Activated CD4-positive, alpha-beta T cell treated with anti-CD3 and anti-CD28 coated beads for 48 hours (primary cell): ENCODE data around the gene ROBO2.
"Not testable (repeated sequence)": the region's sequence is repeated elsewhere in the genome, so short reads cannot be mapped to it uniquely, and the experiment has no call there.

Source experiments
- DNase-seq: peaks from one replicate; pipeline ENCODE4 v3.0.0-alpha.2; 2020

ROBO2 gene

DNA sequence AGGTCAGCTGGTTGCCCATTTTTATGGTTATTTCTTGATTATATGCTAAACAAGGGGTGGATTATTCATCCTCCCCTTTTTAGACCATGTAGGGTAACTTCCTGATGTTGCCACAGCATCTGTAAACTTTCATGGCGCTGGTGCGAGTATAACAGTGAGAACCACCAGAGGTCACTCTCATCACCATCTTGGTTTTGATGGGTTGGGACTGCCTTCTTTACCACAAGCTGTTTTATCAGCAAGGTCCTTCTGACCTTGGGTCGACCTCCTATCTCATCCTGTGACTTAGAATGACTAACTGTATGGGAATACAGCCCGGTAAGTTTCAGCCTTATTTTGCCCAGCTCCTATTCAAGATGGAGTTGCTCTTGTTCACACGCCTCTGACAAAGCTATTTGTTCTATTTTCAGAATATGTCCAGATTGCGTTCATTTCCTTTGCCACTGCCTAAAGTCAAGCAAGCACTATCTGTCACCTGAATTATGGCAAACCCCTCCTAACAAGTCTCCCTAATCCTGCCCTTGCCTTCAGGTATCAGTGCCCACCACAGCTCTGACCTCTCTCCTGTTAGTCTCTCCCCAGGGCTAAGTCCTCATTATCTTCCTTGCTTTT, 308.5 kb downstream of the ROBO2 start:
- DNase-seq: no peak

DNA sequence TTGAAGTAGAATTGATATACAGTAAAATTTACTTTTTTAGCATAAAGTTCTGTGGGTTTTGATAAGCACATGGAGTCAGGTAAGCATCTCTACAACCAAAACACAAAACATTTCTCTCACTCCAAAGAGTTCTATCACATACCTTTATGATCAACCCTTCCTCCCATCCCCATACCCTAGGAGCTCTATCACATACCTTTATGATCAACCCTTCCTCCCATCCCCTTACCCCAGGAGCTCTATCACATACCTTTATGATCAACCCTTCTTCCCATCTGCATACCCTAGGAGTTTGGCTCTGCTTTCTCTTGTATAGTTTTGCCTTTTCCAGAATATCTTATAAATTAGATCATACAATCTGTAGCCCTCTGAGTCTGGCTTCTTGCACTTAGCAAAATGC, 315.1 kb downstream of the ROBO2 start:
- no peak for DNase-seq

DNA sequence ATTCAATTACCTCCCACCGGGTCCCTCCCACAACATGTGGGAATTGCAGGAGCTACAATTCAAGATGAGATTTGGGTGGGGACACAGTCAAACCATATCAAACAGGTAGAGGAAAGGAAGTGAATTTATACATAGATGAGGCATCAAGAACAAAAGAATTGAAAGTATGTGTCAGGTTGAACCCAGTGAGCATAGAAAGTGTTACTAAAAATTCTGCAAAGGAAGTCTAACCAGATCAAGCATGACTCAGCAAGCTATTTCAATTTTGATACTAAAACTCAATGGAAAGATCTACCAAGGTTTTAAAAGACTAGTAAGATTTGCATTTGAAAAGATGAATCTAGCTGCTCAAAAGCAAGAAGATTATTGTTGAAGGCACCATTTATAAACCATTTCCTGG, 323.0 kb downstream of the ROBO2 start:
- DNase-seq: no peak

DNA sequence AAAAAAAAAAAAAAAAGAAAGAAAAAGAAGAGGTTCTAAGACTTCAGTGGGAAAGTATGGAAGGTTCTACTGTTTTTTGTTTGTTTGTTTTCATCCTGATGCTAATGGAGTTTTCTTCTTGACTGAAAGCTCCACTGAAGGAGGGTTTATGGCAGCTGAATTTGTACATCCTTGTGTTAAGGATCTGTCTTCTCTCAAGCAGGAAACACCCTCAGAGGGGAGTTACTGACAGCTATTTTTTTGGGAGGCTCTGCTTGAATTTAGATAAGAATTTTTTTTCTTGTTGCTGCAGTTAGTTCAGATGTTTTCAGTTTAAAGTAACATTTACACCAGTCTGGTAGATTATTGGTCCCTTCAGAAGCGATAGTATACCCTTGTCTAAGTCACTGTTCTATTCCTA, 325.3 kb downstream of the ROBO2 start:
- no peak for DNase-seq

DNA sequence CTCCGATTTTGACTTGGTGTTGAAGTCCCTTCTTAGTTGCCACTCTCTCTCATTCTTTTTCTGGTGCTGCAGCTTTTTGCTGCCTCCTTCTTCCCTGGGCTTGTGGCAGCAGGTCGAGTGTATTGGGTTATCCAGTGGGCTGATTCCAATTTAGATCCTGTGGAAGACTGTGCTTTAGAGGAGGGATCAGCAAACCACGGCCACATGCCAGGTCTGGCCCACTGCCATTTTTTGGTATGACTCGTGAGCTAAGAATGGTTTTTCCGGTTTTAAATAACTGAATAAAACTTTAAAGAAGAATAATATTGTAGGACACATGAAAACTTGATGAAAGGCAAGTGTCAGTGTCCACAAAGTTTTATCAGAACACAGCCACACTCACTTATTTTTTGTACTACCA, 330.5 kb downstream of the ROBO2 start:
- DNase-seq: no peak

DNA sequence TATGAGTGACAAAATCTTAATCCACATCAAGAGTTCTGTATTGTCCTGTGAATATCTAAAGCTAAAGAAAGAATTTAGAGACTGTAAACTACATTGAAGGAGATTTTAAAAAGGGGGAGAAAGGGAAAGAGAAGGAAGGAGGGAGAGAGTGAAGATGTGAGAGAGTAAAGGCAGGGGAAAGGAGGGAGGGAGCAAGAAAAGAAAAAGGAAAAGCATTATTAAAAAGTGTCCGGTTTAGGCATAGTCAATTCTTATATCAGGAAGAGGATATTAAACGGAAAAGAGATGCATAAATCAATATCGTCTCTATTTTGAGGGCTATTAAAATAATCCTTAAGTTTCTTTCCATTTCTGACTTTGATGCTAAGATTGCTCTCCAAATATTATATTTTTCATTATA, 332.1 kb downstream of the ROBO2 start:
- no peak for DNase-seq

DNA sequence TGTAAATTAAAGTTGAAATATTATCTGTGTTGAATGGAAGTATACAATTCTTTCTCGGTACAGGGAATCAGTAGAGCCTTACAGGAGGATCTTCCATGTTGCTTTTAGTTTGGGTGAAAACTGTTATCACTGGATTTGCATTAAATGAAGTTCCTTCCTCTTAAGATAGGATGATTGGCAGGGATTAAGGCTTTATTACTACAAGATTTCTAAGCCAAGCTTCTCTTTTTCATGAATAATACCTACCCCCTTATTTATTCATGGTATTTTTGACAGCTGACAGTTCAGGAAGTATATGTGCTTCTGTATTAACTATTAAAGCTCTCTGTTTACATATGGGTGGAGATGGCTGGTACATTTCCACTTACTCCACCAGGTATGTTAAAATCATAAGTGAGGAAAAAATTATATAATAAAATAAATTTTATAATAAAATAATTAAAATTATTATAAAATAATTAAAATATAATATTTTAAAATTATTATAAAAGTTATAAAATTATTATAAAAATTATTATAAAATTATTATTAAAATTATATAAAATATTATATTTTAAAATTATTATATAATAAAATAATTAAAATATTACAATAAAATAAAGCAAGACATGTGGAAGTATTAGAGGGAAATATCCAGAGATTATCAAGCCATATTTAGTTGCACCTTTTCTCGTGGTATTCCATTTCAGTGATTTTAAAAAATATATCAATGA, 332.9 kb downstream of the ROBO2 start:
- no peak for DNase-seq

DNA sequence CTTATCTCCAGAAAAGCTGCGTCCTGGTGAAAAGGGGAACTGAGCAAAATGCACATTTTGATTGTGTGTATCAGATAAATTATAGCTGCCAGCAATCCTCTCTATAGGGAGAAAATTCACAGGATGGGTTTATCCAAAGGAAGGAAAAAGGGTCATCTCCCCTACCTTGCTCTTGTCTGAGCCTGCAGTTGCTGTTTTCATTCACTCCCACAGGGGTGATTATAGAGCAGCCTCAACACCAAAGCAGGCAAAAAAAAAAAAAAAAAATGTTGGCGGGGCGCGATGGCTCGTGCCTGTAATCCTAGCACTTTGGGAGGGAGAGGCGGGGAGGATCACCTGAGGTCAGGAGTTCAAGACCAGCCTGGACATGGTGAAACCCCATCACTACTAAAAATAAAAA, 333.7 kb downstream of the ROBO2 start:
- DNase-seq: no peak

DNA sequence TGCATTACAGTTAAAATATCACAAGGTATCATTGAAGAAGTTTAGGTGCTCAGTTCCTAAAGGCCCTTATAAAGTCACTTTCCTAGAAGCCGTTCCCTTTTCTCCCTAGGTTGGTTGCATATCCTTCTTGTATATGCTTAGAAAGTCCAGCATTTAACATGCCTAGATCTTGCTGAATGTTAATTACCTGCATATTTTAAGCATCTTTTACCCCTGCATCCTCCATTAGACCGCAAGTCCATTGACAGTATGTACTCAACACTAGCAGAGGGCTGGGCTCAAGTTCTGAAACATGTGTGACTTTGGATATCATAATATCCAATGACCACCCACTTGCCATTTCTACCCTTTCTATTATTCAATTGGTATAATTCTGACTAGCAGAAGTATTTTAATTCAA, 336.6 kb downstream of the ROBO2 start:
- no peak for DNase-seq

DNA sequence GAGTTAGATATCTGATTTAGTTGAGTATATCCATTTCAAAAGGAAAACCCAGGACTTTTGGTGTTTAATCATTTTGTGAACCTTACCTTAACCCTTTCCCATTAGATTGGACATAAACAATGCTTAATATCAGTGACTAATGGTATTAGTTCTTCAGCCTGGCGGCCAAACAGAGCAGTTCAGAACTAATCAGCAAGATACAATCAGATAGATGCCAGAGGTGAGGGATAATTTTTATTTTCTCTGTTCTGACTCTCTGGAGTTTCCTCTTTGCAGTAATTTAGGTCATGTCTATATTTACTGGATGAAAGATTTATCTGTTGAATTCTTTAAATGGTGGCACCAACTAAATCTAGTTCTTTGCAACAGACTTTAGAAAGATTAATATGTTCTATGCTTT, 337.8 kb downstream of the ROBO2 start:
- no peak for DNase-seq

DNA sequence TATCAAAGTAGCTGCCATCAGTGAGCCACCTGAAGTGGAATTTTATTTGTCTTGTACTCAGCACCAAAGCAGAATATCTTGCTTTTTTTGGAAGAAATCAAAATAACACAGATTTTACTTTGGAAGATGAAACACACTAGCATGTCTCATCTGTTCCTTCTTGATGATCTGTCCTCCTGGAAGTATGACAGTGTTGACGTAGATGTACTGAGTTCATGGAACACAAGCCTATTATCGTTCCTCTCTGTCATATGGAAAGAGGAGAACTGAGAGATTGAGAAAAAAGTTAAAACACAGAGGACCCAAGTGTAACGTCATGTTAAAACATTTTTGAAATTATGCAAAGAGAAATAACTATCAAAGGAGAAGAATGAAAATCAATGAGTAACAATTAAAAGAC, 340.2 kb downstream of the ROBO2 start:
- DNase-seq: no peak

DNA sequence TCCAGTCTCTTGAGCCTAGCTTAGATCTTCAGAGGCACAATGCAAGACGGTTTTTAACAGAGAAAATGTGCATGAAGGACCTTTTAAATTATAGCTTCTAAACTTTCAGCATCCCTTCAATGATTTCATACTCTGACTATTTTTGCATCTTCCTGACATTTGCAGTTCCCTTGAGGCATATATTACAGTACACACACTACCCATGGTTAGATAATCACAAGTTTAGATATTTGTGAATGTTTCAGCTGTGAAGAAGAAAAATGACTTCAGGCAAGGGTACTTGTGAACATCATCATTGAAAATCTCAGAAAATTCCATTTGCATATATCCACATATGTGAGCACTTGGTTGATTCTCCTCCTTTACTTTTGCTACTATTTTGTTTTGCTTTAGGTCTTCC, 341.5 kb downstream of the ROBO2 start:
- DNase-seq: no peak

DNA sequence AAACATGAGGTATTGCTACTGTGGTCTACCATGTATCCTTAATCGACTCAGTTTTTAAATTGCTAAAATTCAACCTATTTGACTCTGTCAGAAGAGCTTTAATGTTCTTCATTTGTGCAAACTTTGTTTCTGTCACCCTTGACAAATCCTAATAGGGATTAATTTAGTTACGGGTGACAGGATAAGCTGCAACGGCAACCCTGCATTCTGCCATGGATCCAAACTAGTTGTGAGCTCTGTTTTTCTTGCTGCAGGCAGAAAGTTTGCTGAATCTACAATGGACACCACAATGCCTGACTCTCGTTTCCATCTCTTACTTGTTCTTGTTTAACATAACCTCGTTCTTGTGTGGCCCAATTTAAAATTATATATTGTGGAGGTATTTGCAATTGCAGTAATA, 352.3 kb downstream of the ROBO2 start:
- DNase-seq: no peak

DNA sequence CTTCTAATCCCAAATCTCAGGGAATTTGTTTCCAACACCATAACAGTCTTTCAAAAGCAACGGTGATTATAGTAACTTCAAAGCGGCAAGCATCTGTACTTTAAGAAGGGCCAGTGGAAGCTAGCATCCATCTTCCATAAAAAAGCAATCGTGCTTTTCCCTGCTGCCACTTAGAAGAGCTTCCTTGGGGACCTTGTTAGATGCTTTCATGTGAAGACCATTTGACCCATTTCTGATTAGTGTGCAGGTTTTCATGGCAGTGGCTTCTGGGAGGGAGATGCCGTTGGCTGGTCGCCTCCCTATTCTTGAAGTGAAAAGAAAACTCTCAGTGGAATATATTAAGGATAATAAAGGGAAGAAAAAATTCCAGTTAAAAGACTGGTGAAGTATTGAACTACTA, 354.1 kb downstream of the ROBO2 start:
- DNase-seq: no peak

DNA sequence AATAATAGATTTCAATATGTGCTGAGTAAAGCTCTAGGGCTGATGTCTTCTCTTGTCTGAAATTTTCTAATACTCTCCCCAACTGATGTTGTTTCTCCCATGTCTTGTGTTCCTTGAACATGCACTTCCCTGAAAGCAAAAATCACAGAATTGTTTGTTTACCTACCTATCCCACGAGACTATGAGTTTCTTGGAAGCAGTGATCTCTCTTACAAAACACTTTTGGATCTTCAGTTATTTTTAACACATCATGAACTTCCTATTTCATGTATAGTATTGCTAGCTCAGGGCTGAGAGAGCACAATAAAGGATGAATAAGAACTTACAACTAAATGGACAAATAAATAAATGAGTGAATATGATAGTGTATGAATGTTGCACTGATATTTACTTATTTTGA, 365.0 kb downstream of the ROBO2 start:
- no peak for DNase-seq

DNA sequence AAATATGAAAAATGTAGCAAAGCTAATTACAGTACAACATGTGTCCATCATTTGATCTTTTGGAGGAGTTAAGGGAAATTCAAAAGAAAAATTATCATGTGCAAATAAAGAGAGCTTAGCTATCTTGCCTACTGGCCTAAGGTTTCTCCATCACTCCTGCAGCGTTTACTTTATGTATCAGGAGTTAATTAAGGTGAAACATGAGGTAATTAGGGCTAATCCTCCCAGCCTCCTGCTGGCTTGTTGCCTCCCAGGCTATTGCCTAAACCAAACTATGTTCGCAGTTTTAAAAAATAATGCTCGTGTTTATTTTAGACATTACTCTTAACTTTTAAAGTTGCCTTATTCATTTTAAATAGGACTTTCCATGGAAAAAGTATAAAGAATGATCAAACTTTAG, 367.5 kb downstream of the ROBO2 start:
- no peak for DNase-seq

DNA sequence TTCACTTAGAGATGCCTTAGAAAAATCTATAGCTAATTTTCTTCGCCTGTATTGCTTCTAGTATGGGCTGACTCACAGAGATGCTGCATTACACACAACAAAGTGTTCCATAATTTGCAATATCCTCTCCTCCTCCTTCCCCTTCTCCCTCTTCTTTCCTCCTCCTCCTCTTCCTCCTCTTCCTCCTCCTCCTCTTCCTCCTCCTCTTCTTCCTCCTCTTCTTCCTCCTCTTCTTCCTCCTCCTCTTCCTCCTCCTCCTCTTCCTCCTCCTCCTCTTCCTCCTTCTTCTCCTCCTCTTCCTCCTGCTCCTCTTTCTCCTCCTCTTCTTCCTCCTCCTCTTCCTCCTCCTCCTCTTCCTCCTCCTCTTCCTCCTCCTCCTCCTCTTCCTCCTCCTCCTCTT, 370.4 kb downstream of the ROBO2 start:
- DNase-seq: not testable (repeated sequence)

DNA sequence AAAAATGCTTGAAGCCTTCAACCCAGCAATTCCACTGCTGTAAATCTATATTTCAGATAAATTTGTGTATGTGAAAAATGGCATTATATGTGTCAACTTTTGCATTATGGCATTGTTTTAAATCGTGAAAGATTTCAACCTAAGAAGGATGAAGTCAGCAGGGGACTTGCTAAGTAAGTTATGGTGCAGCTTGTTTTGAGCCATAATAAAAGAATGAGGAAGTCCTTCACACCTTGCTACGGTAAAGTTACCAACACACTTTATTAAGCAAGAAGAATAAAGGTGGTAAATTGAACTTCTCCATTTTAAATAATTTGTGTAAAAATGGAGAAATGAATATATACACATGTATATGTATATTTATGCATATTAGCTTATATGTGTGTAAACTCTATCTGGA, 371.4 kb downstream of the ROBO2 start:
- DNase-seq: no peak

DNA sequence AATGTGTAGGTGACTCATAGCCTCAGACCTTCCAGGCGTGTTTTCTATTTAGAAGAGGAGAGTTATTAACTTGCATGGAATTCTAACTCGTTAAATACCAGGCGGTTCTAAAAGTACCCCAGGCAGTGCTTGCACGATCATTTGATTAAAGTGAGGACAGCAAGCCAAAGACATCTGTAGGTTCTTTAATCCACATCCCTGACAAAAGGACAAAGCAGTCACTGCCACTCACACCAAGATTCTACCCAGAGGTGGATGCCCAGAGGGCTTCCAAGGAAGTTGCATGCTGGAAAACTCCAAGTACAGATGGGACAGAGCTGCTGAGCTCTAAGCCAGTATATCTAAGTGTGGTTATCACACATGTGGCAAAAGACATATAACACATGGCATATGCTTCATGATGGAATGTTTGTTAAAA, 372.1 kb downstream of the ROBO2 start:
- no peak for DNase-seq

DNA sequence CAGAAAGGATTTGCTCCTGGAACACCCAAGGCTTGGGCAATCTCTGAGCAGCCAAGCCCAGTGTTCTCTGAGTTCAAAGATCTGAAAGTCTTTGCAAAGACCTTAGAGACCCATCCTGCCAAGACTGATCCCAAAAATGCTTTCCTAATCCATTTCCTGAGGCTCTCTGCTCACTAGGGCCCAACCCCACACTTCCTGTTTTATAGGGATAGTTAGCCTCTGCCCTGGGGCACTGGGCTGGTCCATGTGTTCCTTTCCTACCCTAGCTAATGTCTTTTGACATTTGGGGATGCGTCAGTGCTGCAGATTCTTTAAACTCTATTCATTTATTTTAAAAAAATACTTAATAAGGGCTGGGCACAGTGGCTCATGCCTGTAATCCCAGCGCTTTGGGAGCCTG, 372.7 kb downstream of the ROBO2 start:
- DNase-seq: no peak

DNA sequence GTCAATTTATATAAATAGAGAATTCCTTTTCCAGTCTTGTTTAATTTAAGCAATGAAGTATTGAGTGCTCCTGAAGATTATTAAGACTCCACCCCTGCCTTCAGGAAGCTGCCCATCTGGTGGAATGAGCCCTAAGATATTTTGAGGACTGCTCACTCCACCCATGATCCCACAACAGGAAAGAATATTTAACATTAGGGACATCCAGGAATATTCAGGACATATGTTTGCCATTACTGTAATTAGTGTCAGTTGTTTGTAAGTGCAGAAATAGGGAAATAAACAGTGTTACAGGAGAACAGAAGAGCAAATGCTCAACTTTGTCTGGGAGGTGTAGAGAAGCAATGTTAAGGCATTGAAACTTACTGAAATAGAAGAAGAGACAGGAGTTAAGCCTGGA, 375.0 kb downstream of the ROBO2 start:
- DNase-seq: no peak

DNA sequence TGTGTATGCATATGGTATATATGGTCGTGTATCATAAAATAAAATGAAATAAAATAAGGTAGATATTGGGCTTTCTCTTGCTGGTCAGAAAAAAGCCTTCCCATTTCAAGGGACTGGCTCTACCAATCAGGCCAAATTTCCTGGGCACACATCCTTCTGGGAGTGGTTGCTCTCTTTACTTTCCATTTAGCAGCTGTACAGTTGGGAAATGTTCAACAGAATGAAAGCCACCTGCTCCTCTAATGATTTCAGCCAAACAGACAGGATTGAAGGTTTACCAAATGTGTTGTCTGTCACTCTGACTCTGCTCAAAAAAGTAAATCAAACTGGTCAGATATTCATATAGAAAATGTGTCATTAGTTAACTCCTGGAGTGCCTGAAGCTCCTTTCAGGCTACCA, 380.4 kb downstream of the ROBO2 start:
- no peak for DNase-seq

DNA sequence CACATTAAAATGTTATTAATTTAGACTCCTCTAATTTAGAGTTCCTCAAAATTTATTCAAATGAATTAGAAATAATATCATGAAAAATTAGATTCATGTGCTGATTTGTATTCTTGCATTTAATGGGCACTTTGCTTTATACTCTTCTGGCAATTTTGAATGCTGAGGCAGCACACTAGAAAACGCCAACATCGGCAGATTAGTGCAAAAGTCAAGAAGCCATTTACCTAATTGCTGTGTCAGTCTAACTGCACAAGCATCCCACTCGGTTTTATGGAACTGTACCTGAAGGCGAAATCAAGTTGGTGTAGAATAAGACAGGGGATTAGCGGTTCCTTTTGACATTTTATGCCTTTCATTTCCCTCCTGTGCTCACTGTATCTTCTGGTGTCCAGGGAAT, 382.0 kb downstream of the ROBO2 start:
- DNase-seq: no peak

DNA sequence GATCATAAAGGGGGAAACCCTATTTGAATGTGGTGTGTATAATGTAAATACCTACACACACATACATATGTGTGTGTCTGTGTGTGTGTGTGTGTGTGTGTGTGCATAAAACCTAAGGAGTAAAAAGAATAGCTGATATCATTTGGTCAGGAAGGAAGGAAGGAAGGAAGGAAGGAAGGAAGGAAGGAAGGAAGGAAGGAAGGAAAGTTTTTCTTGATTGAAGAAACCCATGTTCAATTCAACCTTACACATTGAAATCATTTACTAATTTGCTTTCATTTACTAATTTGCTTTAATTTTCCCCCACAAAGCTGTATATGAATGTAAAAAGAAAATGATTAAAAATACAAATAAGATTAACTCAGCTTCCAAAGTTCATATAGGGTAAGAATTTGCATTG, 386.6 kb downstream of the ROBO2 start:
- no peak for DNase-seq

DNA sequence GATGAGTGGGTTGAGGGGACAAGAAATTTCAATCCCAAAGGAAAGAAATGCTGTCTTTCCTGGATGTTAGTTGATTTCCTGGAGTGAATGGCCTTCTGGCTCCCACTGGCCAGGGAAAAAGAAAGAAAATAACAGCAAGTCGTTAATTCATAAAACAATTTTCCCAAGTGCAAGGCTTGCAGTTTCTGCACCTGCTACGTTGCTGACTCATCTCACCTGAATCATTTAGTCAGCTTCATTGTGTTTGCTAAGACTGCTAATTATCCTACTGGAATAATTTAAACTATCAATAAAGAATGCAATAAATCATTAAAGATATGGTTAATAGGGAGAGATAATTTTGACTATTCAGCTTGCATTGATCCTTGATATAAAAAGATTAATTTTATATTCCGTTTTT, 387.6 kb downstream of the ROBO2 start:
- no peak for DNase-seq
